ENCODE results near the gene MOXD1.

DNA sequence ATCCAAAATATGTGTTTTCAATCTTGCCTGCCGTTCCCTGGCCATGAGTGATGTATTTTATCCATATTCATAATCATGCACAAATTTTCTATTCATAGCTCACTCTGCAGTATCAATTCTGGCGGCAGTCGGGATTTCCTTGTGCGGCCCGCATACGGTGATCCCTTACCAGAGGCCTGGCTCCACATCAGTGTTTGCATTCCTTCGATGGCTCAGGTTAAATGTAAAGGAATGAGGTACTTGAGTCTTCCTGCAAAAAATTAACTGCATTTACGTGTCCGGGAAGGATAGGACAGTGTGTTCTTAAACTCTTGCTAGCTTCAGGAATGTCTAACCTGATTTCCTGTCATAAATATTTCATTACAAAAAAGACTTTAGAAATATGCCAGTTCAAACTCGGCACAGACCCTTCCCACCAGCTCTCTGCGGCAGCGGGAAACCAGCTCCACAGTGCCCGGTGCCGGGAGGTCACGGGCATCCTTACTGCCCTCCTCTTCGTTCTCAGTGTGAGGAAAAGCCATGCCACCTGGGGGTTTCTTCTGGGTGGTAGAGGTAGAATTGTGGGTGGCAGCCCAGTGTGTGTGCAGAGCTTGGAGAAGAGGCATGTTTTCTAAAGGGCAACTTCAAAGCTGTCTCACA, 154.5 kb downstream of the MOXD1 start:
- TF ChIP-seq, protein P1, sequence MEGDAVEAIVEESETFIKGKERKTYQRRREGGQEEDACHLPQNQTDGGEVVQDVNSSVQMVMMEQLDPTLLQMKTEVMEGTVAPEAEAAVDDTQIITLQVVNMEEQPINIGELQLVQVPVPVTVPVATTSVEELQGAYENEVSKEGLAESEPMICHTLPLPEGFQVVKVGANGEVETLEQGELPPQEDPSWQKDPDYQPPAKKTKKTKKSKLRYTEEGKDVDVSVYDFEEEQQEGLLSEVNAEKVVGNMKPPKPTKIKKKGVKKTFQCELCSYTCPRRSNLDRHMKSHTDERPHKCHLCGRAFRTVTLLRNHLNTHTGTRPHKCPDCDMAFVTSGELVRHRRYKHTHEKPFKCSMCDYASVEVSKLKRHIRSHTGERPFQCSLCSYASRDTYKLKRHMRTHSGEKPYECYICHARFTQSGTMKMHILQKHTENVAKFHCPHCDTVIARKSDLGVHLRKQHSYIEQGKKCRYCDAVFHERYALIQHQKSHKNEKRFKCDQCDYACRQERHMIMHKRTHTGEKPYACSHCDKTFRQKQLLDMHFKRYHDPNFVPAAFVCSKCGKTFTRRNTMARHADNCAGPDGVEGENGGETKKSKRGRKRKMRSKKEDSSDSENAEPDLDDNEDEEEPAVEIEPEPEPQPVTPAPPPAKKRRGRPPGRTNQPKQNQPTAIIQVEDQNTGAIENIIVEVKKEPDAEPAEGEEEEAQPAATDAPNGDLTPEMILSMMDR (IDR thresholded peaks at IDR 0.05; ENCODE audit: poor library complexity, severe bottlenecking), result no peak
- TF ChIP-seq EP300 (conservative IDR thresholded peaks at IDR 0.05; ENCODE audit: poor library complexity, severe bottlenecking), result no peak
- no peak for TF ChIP-seq SMC3 (conservative IDR thresholded peaks at IDR 0.05; ENCODE audit: poor library complexity)
- TF ChIP-seq EZH2 (IDR thresholded peaks at IDR 0.05; ENCODE audit: borderline replicate concordance, insufficient read depth, low read length, poor library complexity, severe bottlenecking), result no peak
- TF ChIP-seq, protein P2, sequence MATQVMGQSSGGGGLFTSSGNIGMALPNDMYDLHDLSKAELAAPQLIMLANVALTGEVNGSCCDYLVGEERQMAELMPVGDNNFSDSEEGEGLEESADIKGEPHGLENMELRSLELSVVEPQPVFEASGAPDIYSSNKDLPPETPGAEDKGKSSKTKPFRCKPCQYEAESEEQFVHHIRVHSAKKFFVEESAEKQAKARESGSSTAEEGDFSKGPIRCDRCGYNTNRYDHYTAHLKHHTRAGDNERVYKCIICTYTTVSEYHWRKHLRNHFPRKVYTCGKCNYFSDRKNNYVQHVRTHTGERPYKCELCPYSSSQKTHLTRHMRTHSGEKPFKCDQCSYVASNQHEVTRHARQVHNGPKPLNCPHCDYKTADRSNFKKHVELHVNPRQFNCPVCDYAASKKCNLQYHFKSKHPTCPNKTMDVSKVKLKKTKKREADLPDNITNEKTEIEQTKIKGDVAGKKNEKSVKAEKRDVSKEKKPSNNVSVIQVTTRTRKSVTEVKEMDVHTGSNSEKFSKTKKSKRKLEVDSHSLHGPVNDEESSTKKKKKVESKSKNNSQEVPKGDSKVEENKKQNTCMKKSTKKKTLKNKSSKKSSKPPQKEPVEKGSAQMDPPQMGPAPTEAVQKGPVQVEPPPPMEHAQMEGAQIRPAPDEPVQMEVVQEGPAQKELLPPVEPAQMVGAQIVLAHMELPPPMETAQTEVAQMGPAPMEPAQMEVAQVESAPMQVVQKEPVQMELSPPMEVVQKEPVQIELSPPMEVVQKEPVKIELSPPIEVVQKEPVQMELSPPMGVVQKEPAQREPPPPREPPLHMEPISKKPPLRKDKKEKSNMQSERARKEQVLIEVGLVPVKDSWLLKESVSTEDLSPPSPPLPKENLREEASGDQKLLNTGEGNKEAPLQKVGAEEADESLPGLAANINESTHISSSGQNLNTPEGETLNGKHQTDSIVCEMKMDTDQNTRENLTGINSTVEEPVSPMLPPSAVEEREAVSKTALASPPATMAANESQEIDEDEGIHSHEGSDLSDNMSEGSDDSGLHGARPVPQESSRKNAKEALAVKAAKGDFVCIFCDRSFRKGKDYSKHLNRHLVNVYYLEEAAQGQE (IDR thresholded peaks at IDR 0.05; ENCODE audit: borderline replicate concordance), result no peak
